DMS114 treated with DMSO at 0.1 percent for 48 hours (cell line): Measurements from ENCODE around the gene RMI1.
"Not testable (repeated sequence)": the region's sequence is repeated elsewhere in the genome, so short reads cannot be mapped to it uniquely, and the experiment has no call there.

Experiments used
- DNase-seq: peaks from one replicate; lab custom pipeline; 2025; ENCODE audit not compliant: unreplicated experiment; lab: John Stamatoyannopoulos, UW

RMI1 gene

GRCh38 chr9:84002344-84002743, 21.7 kb downstream of the RMI1 start:
- DNase-seq: no peak

GRCh38 chr9:84003246-84003645, 22.6 kb downstream of the RMI1 start:
- no peak for DNase-seq

- DNase-seq: no peak
Observed at GRCh38 chr9:84007662-84008061, 27.1 kb downstream of the RMI1 start.

- no peak for DNase-seq
Observed at GRCh38 chr9:84024041-84024575, 43.5 kb downstream of the RMI1 start.

- no peak for DNase-seq
Observed at GRCh38 chr9:84027201-84027600, 46.6 kb downstream of the RMI1 start.

GRCh38 chr9:84031534-84031933, 50.9 kb downstream of the RMI1 start:
- no peak for DNase-seq

- DNase-seq: not testable (repeated sequence)
Observed at GRCh38 chr9:84041857-84042256, 61.3 kb downstream of the RMI1 start.

- no peak for DNase-seq
Observed at GRCh38 chr9:84045481-84046097, 65.0 kb downstream of the RMI1 start.
